Measurements from ENCODE around the gene MOB4. TPM values are rescaled to one million over a fixed set of nuclear protein-coding genes. Genes with fewer than 3 reads are reported as not detected.

Gene MOB4
- total and polyA plus RNA-seq, 10 of the 15 experiments (the other 5 are each of a cell fraction or from before 2014, with no cell fraction given): 13.5 to 44.2 (median 32.4) TPM

GRCh38 chr2:197499594-197500502, 16.0 kb upstream of the MOB4 start, which contains the start of the genes HSPD1 and HSPE1 (continued):
- TF ChIP-seq TCF12 (IDR thresholded peaks at IDR 0.05; ENCODE audit: low read depth, low read length) (0 out of 2 replicates have a peak, but pooled peaks have one; percentile 16), NR2C2 (IDR thresholded peaks at IDR 0.05; ENCODE audit: borderline replicate concordance, control insufficient read depth, insufficient read length, low read depth) (no peak), ESRRA (IDR thresholded peaks at IDR 0.05; ENCODE audit: low read length) (no peak; the same call in 1 of the 2 replicates), USF1 (IDR thresholded peaks at IDR 0.05; ENCODE audit: borderline replicate concordance, extremely low read length, insufficient read depth, low read depth, low read length) (peak; percentile 55), SPI1 (IDR thresholded peaks at IDR 0.05; ENCODE audit: borderline replicate concordance, insufficient read depth, low read depth, low read length) (peak; percentile 68), CBFB (IDR thresholded peaks at IDR 0.05; ENCODE audit: low read depth) (peak; percentile 38), MTA3 (IDR thresholded peaks at IDR 0.05; ENCODE audit: borderline replicate concordance, low read length) (no peak), SREBF2 (IDR thresholded peaks at IDR 0.05; ENCODE audit: low read length) (no peak), ZSCAN29 (IDR thresholded peaks at IDR 0.05) (0 out of 2 replicates have a peak, but pooled peaks have one; percentile 78), CREM (IDR thresholded peaks at IDR 0.05; ENCODE audit: low read depth) (peak; percentile 97), ZNF24 (IDR thresholded peaks at IDR 0.05) (peak; percentile 54; the same call in 1 of the 2 replicates), CBX3 (IDR thresholded peaks at IDR 0.05; ENCODE audit: borderline replicate concordance, low read depth) (no peak), CEBPZ (IDR thresholded peaks at IDR 0.05; ENCODE audit: low read depth, low read length) (0 out of 2 replicates have a peak, but pooled peaks have one; percentile 25), RBBP5 (conservative IDR thresholded peaks at IDR 0.05) (no peak), MTA2 (IDR thresholded peaks at IDR 0.05; ENCODE audit: low read depth) (peak; percentile 76), TCF7 (IDR thresholded peaks at IDR 0.05; ENCODE audit: borderline replicate concordance) (0 out of 2 replicates have a peak, but pooled peaks have one; percentile 5), HSF1 (IDR thresholded peaks at IDR 0.05; ENCODE audit: low read depth, low read length) (peak; percentile 100), NFXL1 (IDR thresholded peaks at IDR 0.05; ENCODE audit: borderline replicate concordance) (no peak), MYC (IDR thresholded peaks at IDR 0.05; ENCODE audit: insufficient read depth, insufficient read length, insufficient replicate concordance, low read length, severe bottlenecking) (peak; percentile 97), NFYA (IDR thresholded peaks at IDR 0.05; ENCODE audit: borderline replicate concordance, low read depth, low read length) (no peak), FOXK2 (IDR thresholded peaks at IDR 0.05) (peak; percentile 60), EGR1 (IDR thresholded peaks at IDR 0.05; ENCODE audit: borderline replicate concordance in 1 of 2, low read depth in 2 of 2, low read length in 2 of 2) (peak in 1 of 2 experiments; percentile 66; a peak in 1 of 3 replicates), NR2F1 (conservative IDR thresholded peaks at IDR 0.05) (peak; percentile 100)
